Tibial artery (tissue), 4 donors: ENCODE measurements around the gene PRDX2.

Experiments used
- DNase-seq, 2 donors: peaks; one replicate each; pipeline ENCODE4 v3.0.0-alpha.2; 2019
- H3K27ac ChIP-seq, 2 donors: fragments of 200-600 bp; sonication (generic) in 1 of 2; 1 replicate in 1 of 2; 2 replicates in 1 of 2; pipeline ENCODE4 v1.5.1; 2018 to 2019; ENCODE audit warnings: mild to moderate bottlenecking in 1 of 2
- H3K27me3 ChIP-seq, 2 donors: fragments of 200-600 bp; sonication (generic) in 1 of 2; one replicate each; pipeline versions ENCODE4 v1.5.1 to v1.6.0; 2016 to 2019
- H3K36me3 ChIP-seq, 3 donors: fragments of 200-600 bp; sonication (generic) in 2 of 3; one replicate each; pipeline ENCODE4 v1.5.1; 2016 to 2019; ENCODE audit warnings: mild to moderate bottlenecking in 2 of 3
- H3K4me1 ChIP-seq, 4 donors: fragments of 200-600 bp; sonication (generic) in 2 of 4; 1 replicate in 3 of 4; 2 replicates in 1 of 4; pipeline ENCODE4 v1.5.1; 2016 to 2019
- H3K4me3 ChIP-seq, 2 donors: fragments of 200-600 bp; sonication (generic) in 1 of 2; 1 replicate in 1 of 2; 2 replicates in 1 of 2; pipeline ENCODE4 v1.5.1; 2018 to 2019; ENCODE audit warnings: mild to moderate bottlenecking in 2 of 2
- H3K9me3 ChIP-seq, 3 donors: fragments of 200-600 bp; sonication (generic) in 1 of 3; one replicate each; pipeline ENCODE4 v1.5.1; 2016 to 2019
- intact Hi-C: fragments of 100-400 bp; cut with DNase I; formaldehyde crosslinking; loops from one replicate; pipeline ENCODE4 v1.15.0; 2023; ENCODE audit warnings: low total_unique reads
- TF ChIP-seq, protein P1 (sequence below), 2 experiments: fragments of 200-600 bp in 1 of 2; fragments of 450-650 bp in 1 of 2; IDR thresholded peaks; one replicate each; pipeline ENCODE4 v1.5.1; 2017 to 2019; ENCODE audit warnings: antibody characterized with exemption in 2 of 2, mild to moderate bottlenecking in 1 of 2, moderate library complexity in 1 of 2

PRDX2 gene

DNA sequence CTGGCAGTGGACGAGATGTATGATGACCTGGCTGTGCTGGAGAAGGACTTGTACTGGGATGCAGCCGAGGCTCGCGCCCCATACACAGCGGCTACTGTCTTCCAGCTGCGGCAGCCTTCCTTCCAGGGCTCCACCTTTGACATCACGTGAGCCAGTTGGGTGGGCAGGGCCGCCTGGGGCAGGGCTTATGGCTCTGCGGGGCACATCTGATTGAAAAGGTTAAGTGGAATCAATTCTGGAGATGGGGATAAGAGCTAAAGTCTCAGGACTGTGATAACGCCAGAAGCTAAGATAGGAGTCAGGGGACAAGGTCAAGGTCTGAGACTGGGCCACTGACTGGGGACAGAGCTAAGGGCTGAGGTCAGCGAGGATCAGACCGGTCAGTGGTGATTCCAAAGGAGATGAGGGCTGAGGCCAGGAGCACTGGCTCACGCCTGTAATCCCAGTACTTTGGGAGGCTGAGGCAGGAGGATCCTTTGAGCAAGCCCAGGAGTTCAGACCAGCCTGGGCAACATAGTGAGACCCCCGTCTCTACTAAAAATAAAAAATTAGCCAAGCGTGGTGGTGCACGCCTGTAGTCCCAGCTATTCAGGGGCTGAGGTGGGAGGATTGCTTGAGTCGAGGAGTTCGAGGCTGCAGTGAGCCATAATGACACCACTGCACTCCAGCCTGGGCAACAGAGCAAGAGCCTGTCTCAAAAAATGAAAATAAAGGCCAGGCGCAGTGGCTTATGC, 45.3 kb downstream of the PRDX2 start:
- Histone ChIP-seq H3K27ac (no peak overlapping the region), H3K9me3 (no peaks in the 10 kb centered on the region), H3K4me1 (peaks cover 0 to 12% (median 11%) of the 10 kb centered on the region in 4 donors), H3K4me3 (no peak overlapping the region), H3K27me3 (peaks cover 0 to 23% of the 10 kb centered on the region in 2 donors), H3K36me3 (no peaks in the 10 kb centered on the region)
- DNase-seq, result no peak
- intact Hi-C loops, result no loop called here
- TF ChIP-seq, protein P1, sequence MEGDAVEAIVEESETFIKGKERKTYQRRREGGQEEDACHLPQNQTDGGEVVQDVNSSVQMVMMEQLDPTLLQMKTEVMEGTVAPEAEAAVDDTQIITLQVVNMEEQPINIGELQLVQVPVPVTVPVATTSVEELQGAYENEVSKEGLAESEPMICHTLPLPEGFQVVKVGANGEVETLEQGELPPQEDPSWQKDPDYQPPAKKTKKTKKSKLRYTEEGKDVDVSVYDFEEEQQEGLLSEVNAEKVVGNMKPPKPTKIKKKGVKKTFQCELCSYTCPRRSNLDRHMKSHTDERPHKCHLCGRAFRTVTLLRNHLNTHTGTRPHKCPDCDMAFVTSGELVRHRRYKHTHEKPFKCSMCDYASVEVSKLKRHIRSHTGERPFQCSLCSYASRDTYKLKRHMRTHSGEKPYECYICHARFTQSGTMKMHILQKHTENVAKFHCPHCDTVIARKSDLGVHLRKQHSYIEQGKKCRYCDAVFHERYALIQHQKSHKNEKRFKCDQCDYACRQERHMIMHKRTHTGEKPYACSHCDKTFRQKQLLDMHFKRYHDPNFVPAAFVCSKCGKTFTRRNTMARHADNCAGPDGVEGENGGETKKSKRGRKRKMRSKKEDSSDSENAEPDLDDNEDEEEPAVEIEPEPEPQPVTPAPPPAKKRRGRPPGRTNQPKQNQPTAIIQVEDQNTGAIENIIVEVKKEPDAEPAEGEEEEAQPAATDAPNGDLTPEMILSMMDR (IDR thresholded peaks at IDR 0.05), result no peak

DNA sequence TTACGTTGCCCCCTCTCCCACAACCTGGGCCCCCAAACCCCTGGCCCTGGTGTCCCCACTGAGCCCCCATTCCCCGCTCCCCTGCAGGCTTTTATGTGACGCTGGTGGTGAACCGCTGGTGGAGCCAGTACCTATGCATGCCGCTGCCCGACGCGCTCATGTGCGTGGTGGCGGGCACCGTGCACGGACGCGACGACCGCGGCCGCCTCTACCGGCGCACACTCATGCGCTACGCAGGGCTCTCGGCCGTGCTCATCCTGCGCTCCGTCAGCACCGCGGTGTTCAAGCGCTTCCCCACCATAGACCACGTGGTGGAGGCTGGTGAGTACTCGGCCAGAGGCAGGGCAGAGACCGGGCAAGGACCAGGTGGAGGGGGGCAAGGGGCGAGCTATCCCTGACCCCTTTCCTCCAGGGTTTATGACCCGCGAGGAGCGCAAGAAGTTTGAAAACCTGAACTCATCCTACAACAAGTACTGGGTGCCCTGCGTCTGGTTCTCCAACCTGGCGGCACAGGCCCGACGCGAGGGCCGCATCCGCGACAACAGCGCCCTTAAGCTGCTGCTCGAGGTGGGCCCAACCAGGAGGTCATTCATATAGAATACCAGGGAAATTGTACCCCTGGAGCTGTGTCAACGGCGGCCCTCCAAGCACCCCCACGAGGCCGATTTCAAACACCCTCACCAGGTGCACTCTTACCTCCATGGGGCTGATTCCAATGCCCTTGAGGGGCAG, 47.0 kb downstream of the PRDX2 start:
- no peak overlapping the region for H3K4me3 ChIP-seq
- H3K9me3 ChIP-seq, result no peaks in the 10 kb centered on the region
- H3K36me3 ChIP-seq, result no peaks in the 10 kb centered on the region
- DNase-seq, result no peak
- H3K27ac ChIP-seq, result no peak overlapping the region
- peaks cover 0 to 31% of the 10 kb centered on the region in 2 donors for H3K27me3 ChIP-seq
- TF ChIP-seq, protein P1 (IDR thresholded peaks at IDR 0.05), result no peak
- intact Hi-C loops, result no loop called here
- peaks cover 0 to 12% (median 11%) of the 10 kb centered on the region in 4 donors for H3K4me1 ChIP-seq

DNA sequence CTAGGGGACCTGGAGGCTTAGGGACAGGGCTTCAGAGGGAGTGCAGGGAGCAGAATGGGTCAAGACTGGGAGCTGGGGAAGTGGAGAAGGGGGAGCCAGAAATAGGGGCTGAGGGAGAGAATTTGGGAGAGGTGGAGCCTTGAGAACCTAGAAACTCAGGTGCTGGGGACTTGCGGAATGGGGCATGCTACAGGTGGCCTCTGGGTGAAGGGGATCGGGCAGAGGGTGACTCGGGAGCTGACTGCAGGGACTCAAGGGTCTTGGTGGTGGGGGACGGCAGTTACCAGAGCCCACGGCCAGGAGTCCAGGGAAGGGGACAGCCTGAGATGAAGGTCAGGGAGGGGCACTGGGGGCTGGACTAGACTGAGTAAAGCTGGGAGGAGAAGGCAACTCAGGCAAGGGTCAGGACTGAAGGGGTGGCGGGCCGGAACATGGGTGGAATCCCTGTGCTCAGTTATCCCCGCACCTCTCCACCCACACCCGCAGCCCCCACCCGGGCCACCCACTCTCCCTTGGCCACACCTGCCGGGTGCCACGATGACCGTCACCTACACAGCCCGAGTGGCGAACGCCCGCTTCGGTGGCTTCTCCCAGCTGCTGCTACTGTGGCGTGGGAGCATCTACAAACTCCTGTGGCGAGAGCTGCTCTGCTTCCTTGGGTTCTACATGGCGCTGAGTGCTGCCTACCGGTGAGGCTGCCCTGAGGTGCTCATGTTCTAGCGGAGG, 49.4 kb downstream of the PRDX2 start:
- no peak overlapping the region for H3K4me3 ChIP-seq
- H3K4me1 ChIP-seq, result peaks cover 0 to 4% (median 3%) of the 10 kb centered on the region in 4 donors
- H3K9me3 ChIP-seq, result no peaks in the 10 kb centered on the region
- no peak overlapping the region for H3K27ac ChIP-seq
- H3K27me3 ChIP-seq, result peaks cover 0 to 37% of the 10 kb centered on the region in 2 donors
- peaks cover 9 to 14% (median 12%) of the 10 kb centered on the region in 3 donors for H3K36me3 ChIP-seq
- TF ChIP-seq, protein P1 (IDR thresholded peaks at IDR 0.05), result no peak
- no peak for DNase-seq
- intact Hi-C loops, result no loop called here

DNA sequence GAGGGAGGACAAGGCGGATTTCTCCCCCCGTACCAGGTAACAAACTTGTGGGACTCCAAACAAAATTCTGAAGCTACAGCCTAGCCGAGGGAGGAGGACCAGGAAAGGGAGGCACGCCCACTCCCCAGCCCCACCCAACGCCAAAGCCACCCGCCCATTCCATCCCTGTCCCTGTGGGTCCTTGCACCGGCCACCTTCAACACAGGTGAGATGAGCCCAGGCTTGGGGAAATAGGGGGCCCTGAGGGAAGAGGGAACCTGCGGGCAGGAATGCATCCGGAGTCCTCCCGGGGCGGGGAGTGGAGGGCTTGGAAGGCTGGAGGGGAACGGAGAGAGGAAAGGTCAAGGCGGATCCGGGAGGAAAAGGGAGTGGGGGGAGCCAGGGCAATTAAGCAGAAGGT, 50.0 kb downstream of the PRDX2 start, which contains the start of gene BEST2:
TSS of gene BEST2 (plus strand) at position 157 of the 400 bp plus-strand sequence. CDS start 802 bp downstream, outside the sequence.
- Histone ChIP-seq H3K4me1 (no peaks in the 10 kb centered on the region), H3K9me3 (no peaks in the 10 kb centered on the region), H3K4me3 (no peak within 1 kb of the TSS), H3K36me3 (peaks cover 15 to 20% (median 18%) of the 10 kb centered on the region in 3 donors), H3K27me3 (peaks cover 0 to 37% of the 10 kb centered on the region in 2 donors), H3K27ac (no peak within 1 kb of the TSS)
- DNase-seq, result no peak
- intact Hi-C loops, result no loop called here
- TF ChIP-seq, protein P1 (IDR thresholded peaks at IDR 0.05), result no peak

DNA sequence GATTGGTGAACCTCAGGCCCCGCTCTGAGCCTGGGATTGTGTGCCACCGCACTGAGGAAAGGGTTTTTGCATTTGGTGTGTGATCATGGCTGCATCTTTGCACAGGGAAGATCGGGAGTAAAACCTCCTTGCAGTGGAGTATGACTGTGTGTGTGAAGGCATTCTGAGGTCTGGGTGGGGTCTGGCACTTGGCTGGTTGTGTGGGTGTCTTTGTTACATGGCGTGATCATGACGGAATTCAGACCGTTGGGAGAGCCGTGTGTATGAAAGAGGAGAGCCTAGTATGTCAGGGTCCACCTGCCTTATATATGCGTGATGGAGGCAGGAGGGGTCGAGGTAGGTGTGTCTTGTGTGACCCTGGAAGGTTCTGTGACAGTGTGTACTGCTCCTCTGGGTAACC, 50.7 kb downstream of the PRDX2 start:
- peaks cover 0 to 37% of the 10 kb centered on the region in 2 donors for H3K27me3 ChIP-seq
- no peak overlapping the region for H3K4me3 ChIP-seq
- intact Hi-C loops, result no loop called here
- TF ChIP-seq, protein P1 (IDR thresholded peaks at IDR 0.05), result no peak
- H3K36me3 ChIP-seq, result peaks cover 22 to 28% (median 26%) of the 10 kb centered on the region in 3 donors
- no peak overlapping the region for H3K27ac ChIP-seq
- H3K4me1 ChIP-seq, result no peaks in the 10 kb centered on the region
- no peak for DNase-seq
- no peaks in the 10 kb centered on the region for H3K9me3 ChIP-seq
